Keratinocyte (primary cell): Measurements from ENCODE around the gene IL1RAP. TPM values are rescaled to one million over a fixed set of nuclear protein-coding genes. Genes with fewer than 3 reads are reported as not detected.
A peak's percentile ranks its signal among the peaks of the same experiment; 100 is the strongest.

Source experiments
- DNase-seq: peaks from one replicate; pipeline ENCODE4 v3.0.0-alpha.2; 2011; ENCODE audit warnings: low read depth, missing footprints, low spot score
- FAIRE-seq: peaks from 2 replicates; lab custom pipeline; 2011; peaks lifted over from hg19 to GRCh38; lab: Jason Lieb, UNC
- H2AFZ ChIP-seq: 2 replicates; pipeline ENCODE4 v1.6.0; 2012; ENCODE audit warnings: low read length, control low read depth, inconsistent platforms; ENCODE audit not compliant: control insufficient read depth
- H3K27ac ChIP-seq: 2 replicates; pipeline ENCODE4 v1.5.1; 2011; ENCODE audit warnings: low read length; ENCODE audit not compliant: control insufficient read depth, insufficient read depth
- H3K27me3 ChIP-seq: 3 replicates; pipeline ENCODE4 v1.6.0; 2011; ENCODE audit warnings: low read length; ENCODE audit not compliant: control insufficient read depth, insufficient read depth; ENCODE audit errors: extremely low read depth
- H3K36me3 ChIP-seq, 2 experiments: 2 replicates in 1 of 2; 3 replicates in 1 of 2; pipeline ENCODE4 v1.5.1; 2011; ENCODE audit warnings: low read length in 2 of 2, mild to moderate bottlenecking in 1 of 2; ENCODE audit not compliant: control insufficient read depth in 2 of 2, insufficient read depth in 2 of 2; ENCODE audit errors: extremely low read depth in 1 of 2
- H3K4me1 ChIP-seq: 3 replicates; pipeline ENCODE4 v1.5.1; 2011; ENCODE audit warnings: low read length; ENCODE audit not compliant: control insufficient read depth, insufficient read depth; ENCODE audit errors: extremely low read depth
- H3K4me2 ChIP-seq: 3 replicates; pipeline ENCODE4 v1.6.0; 2011; ENCODE audit warnings: low read depth, low read length; ENCODE audit not compliant: control insufficient read depth, insufficient read depth; ENCODE audit errors: extremely low read depth
- H3K4me3 ChIP-seq, 3 experiments: fragments of 200-600 bp in 1 of 3; sonication (generic) in 1 of 3; 2 replicates in 2 of 3; 3 replicates in 1 of 3; pipeline ENCODE4 v1.5.1; 2011 to 2016; ENCODE audit warnings: low read length in 3 of 3, mild to moderate bottlenecking in 3 of 3, control low read depth in 2 of 3, inconsistent platforms in 1 of 3, low read depth in 1 of 3, mixed read lengths in 1 of 3, mixed run types in 1 of 3, moderate library complexity in 1 of 3; ENCODE audit not compliant: control insufficient read depth in 2 of 3, insufficient read depth in 2 of 3; ENCODE audit errors: extremely low read depth in 1 of 3
- H3K79me2 ChIP-seq: 2 replicates; pipeline ENCODE4 v1.6.0; 2012; ENCODE audit warnings: low read length; ENCODE audit not compliant: control insufficient read depth, insufficient read depth
- H3K9ac ChIP-seq: 3 replicates; pipeline ENCODE4 v1.6.0; 2011; ENCODE audit warnings: low read length; ENCODE audit not compliant: control insufficient read depth, insufficient read depth; ENCODE audit errors: extremely low read depth
- H3K9me1 ChIP-seq: 3 replicates; pipeline ENCODE4 v1.6.0; 2011; ENCODE audit warnings: low read length; ENCODE audit not compliant: control insufficient read depth, insufficient read depth; ENCODE audit errors: extremely low read depth
- H3K9me3 ChIP-seq: 2 replicates; pipeline ENCODE4 v1.5.1; 2012; ENCODE audit warnings: low read depth, low read length; ENCODE audit not compliant: control insufficient read depth
- H4K20me1 ChIP-seq: 3 replicates; pipeline ENCODE4 v1.6.0; 2011; ENCODE audit warnings: low read length; ENCODE audit not compliant: control insufficient read depth, insufficient read depth; ENCODE audit errors: extremely low read depth
- CTCF ChIP-seq, 3 experiments: IDR thresholded peaks in 1 of 3; conservative IDR thresholded peaks in 1 of 3; optimal IDR thresholded peaks in 1 of 3; 2 replicates in 2 of 3; 3 replicates in 1 of 3; pipeline versions ENCODE3 to v1.5.1; 2011; ENCODE audit warnings: low read length in 3 of 3, mild to moderate bottlenecking in 3 of 3, moderate library complexity in 2 of 3, control low read depth in 1 of 3, inconsistent platforms in 1 of 3; ENCODE audit not compliant: insufficient read depth in 2 of 3; ENCODE audit errors: extremely low read depth in 1 of 3
- EZH2 ChIP-seq: IDR thresholded peaks from one replicate; pipeline ENCODE4 v1.6.1; 2012; ENCODE audit warnings: inconsistent platforms, mild to moderate bottlenecking, low read length, moderate library complexity
- dilution Hi-C: fragments of 300-500 bp; cut with MboI; formaldehyde crosslinking; loops from one replicate; pipeline ENCODE4 v1.7.0; 2020; ENCODE audit warnings: low sequenced_read_pairs; ENCODE audit not compliant: extremely low pct_ligation_motif_present
- polyA plus RNA-seq, 5 experiments: library from polyadenylated mRNA; depleted of rRNA in 3 of 5; stranded (reverse) in 3 of 5; stranded (forward) in 1 of 5; unstranded in 1 of 5; fragments of >200 nt; gene quantifications; 1 replicate in 1 of 5; 2 replicates in 3 of 5; 3 replicates in 1 of 5; pipeline versions ENCODE4 v1.2.1 to v1.2.3, GENCODE V29; 2011 to 2012; ENCODE audit warnings: missing spikeins in 2 of 5, low read depth in 1 of 5, low replicate concordance in 1 of 5

IL1RAP gene
- polyA plus RNA-seq, 1 donor (not counting 4 experiments of a cell fraction or from before 2014, with no cell fraction given), result 69.7 TPM

GRCh38 chr3:190502946-190503345 is 10.9 kb upstream of the IL1RAP start:
- Histone ChIP-seq H3K4me3 (no peak overlapping the region), H3K79me2 (no peaks in the 10 kb centered on the region), H3K9ac (no peak overlapping the region), H3K4me2 (no peak overlapping the region), H3K9me1 (no peaks in the 10 kb centered on the region), H2AFZ (no peak overlapping the region), H3K4me1 (no peaks in the 10 kb centered on the region), H3K9me3 (no peaks in the 10 kb centered on the region), H3K36me3 (no peaks in the 10 kb centered on the region), H4K20me1 (no peaks in the 10 kb centered on the region), H3K27ac (no peak overlapping the region), H3K27me3 (no peaks in the 10 kb centered on the region)
- DNase-seq (no peak), FAIRE-seq (no peak)
- dilution Hi-C loops, result no loop called here
- TF ChIP-seq EZH2, result no peak
- TF ChIP-seq CTCF (optimal IDR thresholded peaks at IDR 0.05 in 1 of 3, IDR thresholded peaks at IDR 0.05 in 1 of 3, conservative IDR thresholded peaks at IDR 0.05 in 1 of 3; ENCODE audit: extremely low read depth in 1 of 3, insufficient read depth in 2 of 3, low read length in 3 of 3), result no peak

DNA sequence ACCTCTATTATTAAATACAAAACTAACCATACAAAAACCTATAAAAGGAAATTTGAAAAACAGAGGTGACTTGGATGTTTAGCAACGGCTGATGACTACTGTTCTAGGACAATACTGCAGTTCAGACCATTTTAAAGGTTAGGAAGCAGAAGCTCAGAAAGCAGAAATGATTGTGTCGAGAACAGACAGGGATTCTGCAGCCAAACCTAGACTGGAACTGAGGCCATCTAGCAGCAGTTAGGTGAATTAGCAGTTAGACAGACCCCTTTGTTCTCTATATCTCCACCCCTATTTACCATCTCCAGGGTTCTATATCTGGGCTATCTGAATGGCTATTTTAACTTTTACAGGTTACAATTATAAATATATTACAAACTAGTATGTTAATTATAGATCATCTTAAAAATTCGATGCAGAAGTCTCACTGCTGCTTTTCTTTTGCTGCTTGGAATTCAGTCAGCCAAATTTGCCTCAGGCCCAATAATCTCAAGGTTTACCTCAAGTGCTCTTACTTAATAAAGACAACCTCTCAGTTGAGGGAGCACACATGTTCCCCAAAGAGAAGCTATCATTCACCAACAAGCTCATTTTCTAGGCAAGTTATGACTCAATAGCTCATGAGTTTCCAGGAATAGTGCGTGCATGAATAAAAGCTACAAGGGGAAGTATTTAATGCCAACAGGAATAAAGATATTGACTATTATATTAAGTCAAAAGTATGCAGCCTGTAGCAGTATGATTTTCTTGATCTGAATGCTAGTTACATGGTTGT is 9.3 kb upstream of the IL1RAP start:
- Histone ChIP-seq H2AFZ (no peak overlapping the region), H3K9me1 (no peaks in the 10 kb centered on the region), H3K9me3 (no peaks in the 10 kb centered on the region), H3K4me3 (no peak overlapping the region), H3K27me3 (no peaks in the 10 kb centered on the region), H3K27ac (no peak overlapping the region), H3K36me3 (no peaks in the 10 kb centered on the region), H3K79me2 (no peaks in the 10 kb centered on the region), H3K4me2 (peak overlapping the region; percentile 2), H3K4me1 (no peaks in the 10 kb centered on the region), H4K20me1 (no peaks in the 10 kb centered on the region), H3K9ac (no peak overlapping the region)
- TF ChIP-seq EZH2 (no peak), CTCF (optimal IDR thresholded peaks at IDR 0.05 in 1 of 3, IDR thresholded peaks at IDR 0.05 in 1 of 3, conservative IDR thresholded peaks at IDR 0.05 in 1 of 3; ENCODE audit: extremely low read depth in 1 of 3, insufficient read depth in 2 of 3, low read length in 3 of 3) (peak; percentile 13 to 54 (median 18))
- dilution Hi-C loops, result no loop called here
- DNase-seq (no peak), FAIRE-seq (peak; percentile 52)
